GM18909 (cell line): ENCODE results near the gene TDP1.
"Not testable (repeated sequence)": the region's sequence is repeated elsewhere in the genome, so short reads cannot be mapped to it uniquely, and the experiment has no call there.

ENCODE experiments used
- ATAC-seq: cut with Tn5 transposase; IDR thresholded peaks from one replicate; pipeline ENCODE4 v1.9.1; 2021; ENCODE audit warnings: mild to moderate bottlenecking; ENCODE audit not compliant: unreplicated experiment, poor library complexity

Gene TDP1

GRCh38 chr14:90089486-90089885, 133.8 kb downstream of the TDP1 start:
- ATAC-seq, result not testable (repeated sequence)

GRCh38 chr14:90091393-90091792, 135.7 kb downstream of the TDP1 start:
- no peak for ATAC-seq

- no peak for ATAC-seq
Measured at GRCh38 chr14:90093942-90094595, 138.3 kb downstream of the TDP1 start.
